ENCODE data around the gene SRRT. TPM values are rescaled to one million over a fixed set of nuclear protein-coding genes. Genes with fewer than 3 reads are reported as not detected.

The SRRT gene
- total and polyA plus RNA-seq, 2 of the 4 experiments (the other 2 are of a cell fraction) = 41.4 to 93.5 TPM

GRCh38 chr7:100874300-100874576 lies 665 bp upstream of the SRRT start:
- Histone ChIP-seq H3K9ac (ENCODE audit: low read depth, low read length) (peak overlapping the region; percentile 97), H2AK9ac (replicated peaks; ENCODE audit: low read depth, low read length, poor library complexity) (peak overlapping the region; percentile 95), H2AFZ (replicated peaks; ENCODE audit: low read length, poor library complexity) (peak overlapping the region; percentile 98), H3K9me3 (ENCODE audit: control insufficient read depth, insufficient read depth, low read length) (no peaks in the 10 kb centered on the region), H3K4me3 (ENCODE audit: insufficient read depth, low read depth, low read length) (peak overlapping the region; percentile 65), H4K5ac (ENCODE audit: low read depth, low read length) (peak overlapping the region; percentile 97), H2AK5ac (ENCODE audit: low read depth, low read length) (peak overlapping the region; percentile 99), H3K4me2 (ENCODE audit: low read depth, low read length) (peak overlapping the region; percentile 87), H3K4ac (ENCODE audit: low read depth, low read length) (peak overlapping the region; percentile 93), H3K18ac (ENCODE audit: low read depth, low read length) (no peak overlapping the region; the same call in 1 of the 2 replicates), H2BK5ac (ENCODE audit: low read depth, low read length, poor library complexity, severe bottlenecking) (peak overlapping the region; percentile 96), H4K8ac (ENCODE audit: low read depth in 2 of 2, low read length in 2 of 2) (peak overlapping the region; percentile 97 to 99), H4K20me1 (ENCODE audit: insufficient read depth, low read length) (peaks cover 34% of the 10 kb centered on the region), H3K23ac (ENCODE audit: low read depth, low read length) (peak overlapping the region; percentile 92), H3K4me1 (ENCODE audit: control insufficient read depth, insufficient read depth, low read length) (peaks cover 9% of the 10 kb centered on the region), H3K9me1 (ENCODE audit: insufficient read depth, low read length) (peaks cover 5% of the 10 kb centered on the region; the same call in 1 of the 2 replicates), H3K36me3 (ENCODE audit: control insufficient read depth, insufficient read depth, low read length) (peaks cover 48% of the 10 kb centered on the region), H3K27ac (ENCODE audit: insufficient read depth, low read length) (peak overlapping the region; percentile 99), H2BK20ac (ENCODE audit: low read depth, low read length) (no peak overlapping the region), H3K14ac (replicated peaks; ENCODE audit: low read depth, low read length) (peak overlapping the region; percentile 97), H4K91ac (ENCODE audit: insufficient read depth, low read depth, low read length) (peak overlapping the region; percentile 91), H2BK120ac (ENCODE audit: low read depth, low read length) (peak overlapping the region; percentile 45; the same call in 1 of the 2 replicates), H3K56ac (ENCODE audit: extremely low read depth, insufficient read depth, low read length) (peak overlapping the region; percentile 72; the same call in 1 of the 2 replicates), H3K27me3 (ENCODE audit: control insufficient read depth, insufficient read depth, low read length) (no peaks in the 10 kb centered on the region), H2BK15ac (ENCODE audit: low read depth, low read length) (no peak overlapping the region), H3K79me1 (ENCODE audit: low read depth in 1 of 2, low read length in 2 of 2) (peaks cover 11 to 44% of the 10 kb centered on the region in 2 experiments)
- ChIA-PET POLR2A (ENCODE audit: unreplicated experiment) (no interaction called here), CTCF (no interaction called here)
- DNase-seq (no peak), ATAC-seq (ENCODE audit: low read depth) (peak; percentile 1; the same call in 1 of the 2 replicates)
- dilution Hi-C loops (cut with HindIII; ENCODE audit: low sequenced_read_pairs, unreplicated experiment) = no loop called here
- WGBS, 2 experiments (ENCODE audit: extremely low coverage in 2 of 2, insufficient read length in 1 of 2) = no CpG with 5 or more reads among the region's 8 CpGs
- BruUV-seq (replicated peaks) = no TSS peak
- no peak for TF ChIP-seq MXI1 (IDR thresholded peaks at IDR 0.05; ENCODE audit: borderline replicate concordance, low read depth, low read length)
- no peak for TF ChIP-seq BHLHE40 (IDR thresholded peaks at IDR 0.05; ENCODE audit: low read depth, low read length)
- TF ChIP-seq, protein P1, sequence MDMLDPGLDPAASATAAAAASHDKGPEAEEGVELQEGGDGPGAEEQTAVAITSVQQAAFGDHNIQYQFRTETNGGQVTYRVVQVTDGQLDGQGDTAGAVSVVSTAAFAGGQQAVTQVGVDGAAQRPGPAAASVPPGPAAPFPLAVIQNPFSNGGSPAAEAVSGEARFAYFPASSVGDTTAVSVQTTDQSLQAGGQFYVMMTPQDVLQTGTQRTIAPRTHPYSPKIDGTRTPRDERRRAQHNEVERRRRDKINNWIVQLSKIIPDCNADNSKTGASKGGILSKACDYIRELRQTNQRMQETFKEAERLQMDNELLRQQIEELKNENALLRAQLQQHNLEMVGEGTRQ (IDR thresholded peaks at IDR 0.05; ENCODE audit: low read depth, low read length) = no peak
- TF ChIP-seq CEBPB (IDR thresholded peaks at IDR 0.05; ENCODE audit: low read depth, low read length) = no peak
- TF ChIP-seq, protein P2, sequence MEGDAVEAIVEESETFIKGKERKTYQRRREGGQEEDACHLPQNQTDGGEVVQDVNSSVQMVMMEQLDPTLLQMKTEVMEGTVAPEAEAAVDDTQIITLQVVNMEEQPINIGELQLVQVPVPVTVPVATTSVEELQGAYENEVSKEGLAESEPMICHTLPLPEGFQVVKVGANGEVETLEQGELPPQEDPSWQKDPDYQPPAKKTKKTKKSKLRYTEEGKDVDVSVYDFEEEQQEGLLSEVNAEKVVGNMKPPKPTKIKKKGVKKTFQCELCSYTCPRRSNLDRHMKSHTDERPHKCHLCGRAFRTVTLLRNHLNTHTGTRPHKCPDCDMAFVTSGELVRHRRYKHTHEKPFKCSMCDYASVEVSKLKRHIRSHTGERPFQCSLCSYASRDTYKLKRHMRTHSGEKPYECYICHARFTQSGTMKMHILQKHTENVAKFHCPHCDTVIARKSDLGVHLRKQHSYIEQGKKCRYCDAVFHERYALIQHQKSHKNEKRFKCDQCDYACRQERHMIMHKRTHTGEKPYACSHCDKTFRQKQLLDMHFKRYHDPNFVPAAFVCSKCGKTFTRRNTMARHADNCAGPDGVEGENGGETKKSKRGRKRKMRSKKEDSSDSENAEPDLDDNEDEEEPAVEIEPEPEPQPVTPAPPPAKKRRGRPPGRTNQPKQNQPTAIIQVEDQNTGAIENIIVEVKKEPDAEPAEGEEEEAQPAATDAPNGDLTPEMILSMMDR (conservative IDR thresholded peaks at IDR 0.05; ENCODE audit: low read depth, low read length) = no peak
- no peak for TF ChIP-seq CHD1 (IDR thresholded peaks at IDR 0.05; ENCODE audit: low read depth, low read length)
- no peak for TF ChIP-seq POLR2A (IDR thresholded peaks at IDR 0.05; ENCODE audit: low read depth, low read length)
- TF ChIP-seq RFX5 (IDR thresholded peaks at IDR 0.05; ENCODE audit: low read depth, low read length) = no peak
- no peak for TF ChIP-seq ELK1 (IDR thresholded peaks at IDR 0.05; ENCODE audit: borderline replicate concordance, low read depth, low read length)
- TF ChIP-seq SMC3 (IDR thresholded peaks at IDR 0.05; ENCODE audit: low read depth, low read length) = no peak
- no peak for TF ChIP-seq MAFK (IDR thresholded peaks at IDR 0.05; ENCODE audit: low read depth, low read length)
- TF ChIP-seq MAZ (IDR thresholded peaks at IDR 0.05; ENCODE audit: borderline replicate concordance, low read depth, low read length) = no peak
- in situ Hi-C loops (cut with MboI; ENCODE audit: low sequenced_read_pairs) = loop anchor here (25.0 kb wide), 2 partner anchors 287 to 412 kb away; partner anchors contain the start of genes FBXO24, LRCH4 and SPACDR
- intact Hi-C loops (cut with micrococcal nuclease) = no loop called here
